Ectodermal cell (in vitro differentiated cells): Measurements from ENCODE around the gene SLC5A3.

Source experiments
- H3K27ac ChIP-seq: 2 replicates; pipeline ENCODE4 v1.7.0; 2013; ENCODE audit warnings: mild to moderate bottlenecking, low read depth, low read length; ENCODE audit not compliant: insufficient read depth, poor library complexity, severe bottlenecking
- H3K27me3 ChIP-seq: 2 replicates; pipeline ENCODE4 v1.7.0; 2013; ENCODE audit warnings: mild to moderate bottlenecking, low read length; ENCODE audit not compliant: insufficient read depth, control insufficient read depth, poor library complexity, severe bottlenecking
- H3K36me3 ChIP-seq: one replicate; pipeline ENCODE4 v1.7.0; 2013; ENCODE audit warnings: low read length; ENCODE audit not compliant: control insufficient read depth, insufficient read depth
- H3K4me1 ChIP-seq: one replicate; pipeline ENCODE4 v1.7.0; 2013; ENCODE audit warnings: low read length; ENCODE audit not compliant: control insufficient read depth, insufficient read depth
- H3K4me3 ChIP-seq: 2 replicates; pipeline ENCODE4 v1.7.0; 2013; ENCODE audit warnings: low read depth, low read length, control low read depth; ENCODE audit not compliant: insufficient read depth
- H3K9me3 ChIP-seq: 2 replicates; pipeline ENCODE4 v1.7.0; 2013; ENCODE audit warnings: mild to moderate bottlenecking, low read length, moderate library complexity; ENCODE audit not compliant: control insufficient read depth
- WGBS, 2 experiments: methylation state at CpG; one replicate each; pipeline ENCODE4 v1.1.7; 2013; ENCODE audit warnings: missing lambda C conversion rate in 2 of 2; 5-methylcytosine and 5-hydroxymethylcytosine counted together

SLC5A3 gene

DNA sequence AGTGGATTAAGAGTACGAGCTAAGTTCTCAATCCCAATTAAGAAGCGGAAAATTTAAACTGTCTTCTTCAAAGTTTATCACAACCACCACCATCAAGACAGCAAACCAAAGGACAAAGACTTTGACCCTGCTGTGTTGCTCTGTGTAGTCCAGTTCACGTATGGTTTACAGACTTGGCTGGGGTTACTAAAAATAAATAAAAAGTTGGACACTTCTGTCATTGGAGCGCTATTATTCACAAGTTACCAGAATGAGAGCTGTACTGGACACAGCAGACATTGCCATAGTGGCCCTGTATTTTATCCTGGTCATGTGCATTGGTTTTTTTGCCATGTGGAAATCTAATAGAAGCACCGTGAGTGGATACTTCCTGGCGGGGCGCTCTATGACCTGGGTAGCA, 21.6 kb downstream of the SLC5A3 start:
- WGBS, 2 experiments: 97 to 98% methylated on average over 7 of the region's 7 CpGs
- Histone ChIP-seq H3K36me3 (peaks cover 12% of the 10 kb centered on the region), H3K27ac (no peak overlapping the region), H3K4me1 (peaks cover 20% of the 10 kb centered on the region), H3K27me3 (no peaks in the 10 kb centered on the region), H3K9me3 (no peaks in the 10 kb centered on the region), H3K4me3 (no peak overlapping the region)

DNA sequence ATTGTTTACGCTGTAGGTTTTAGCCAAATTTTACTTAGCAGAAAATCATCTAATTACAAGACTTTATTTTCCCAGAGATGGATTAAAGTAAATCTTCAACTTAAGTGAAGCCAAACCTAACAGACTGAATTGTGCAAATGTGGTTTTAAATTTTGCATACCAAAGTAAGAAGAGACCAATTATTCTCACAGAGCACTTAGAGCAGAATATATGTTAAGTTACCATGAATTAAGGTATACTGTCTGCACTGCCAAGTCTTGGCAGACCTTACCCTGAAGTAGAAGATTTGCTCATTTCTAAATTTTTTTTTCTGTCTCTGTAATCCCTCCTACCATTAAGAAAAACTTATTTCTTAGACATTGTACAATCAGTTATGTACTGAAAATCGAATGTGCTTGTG, 24.1 kb downstream of the SLC5A3 start:
- peaks cover 39% of the 10 kb centered on the region for H3K4me1 ChIP-seq
- H3K36me3 ChIP-seq: peaks cover 12% of the 10 kb centered on the region
- no peak overlapping the region for H3K27ac ChIP-seq
- H3K9me3 ChIP-seq: no peaks in the 10 kb centered on the region
- WGBS, 2 experiments: 92 to 96% methylated on average over 1 to 2 of the region's 2 CpGs
- no peak overlapping the region for H3K4me3 ChIP-seq
- H3K27me3 ChIP-seq: no peaks in the 10 kb centered on the region

DNA sequence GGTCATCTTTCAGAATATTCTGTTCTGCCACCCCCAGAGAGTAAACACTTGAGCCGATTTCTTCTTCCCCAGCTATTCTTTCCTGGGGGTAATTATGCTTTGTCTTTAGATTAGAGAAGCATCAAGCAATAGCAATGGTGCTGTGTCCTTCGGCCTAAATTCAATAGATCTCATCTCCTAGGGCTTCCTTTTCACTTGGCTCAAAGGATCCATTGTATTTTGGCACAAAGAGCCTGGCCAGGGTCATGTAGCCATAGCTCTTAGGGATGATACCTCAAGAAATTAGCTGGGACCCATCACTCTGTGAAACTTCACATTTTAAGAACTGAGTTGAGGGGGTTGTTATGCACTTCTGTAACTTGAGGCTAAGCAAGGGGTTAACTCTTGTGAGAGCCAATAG, 27.0 kb downstream of the SLC5A3 start:
- 0% methylated on average over 1 to 2 of the region's 2 CpGs for WGBS, 2 experiments

DNA sequence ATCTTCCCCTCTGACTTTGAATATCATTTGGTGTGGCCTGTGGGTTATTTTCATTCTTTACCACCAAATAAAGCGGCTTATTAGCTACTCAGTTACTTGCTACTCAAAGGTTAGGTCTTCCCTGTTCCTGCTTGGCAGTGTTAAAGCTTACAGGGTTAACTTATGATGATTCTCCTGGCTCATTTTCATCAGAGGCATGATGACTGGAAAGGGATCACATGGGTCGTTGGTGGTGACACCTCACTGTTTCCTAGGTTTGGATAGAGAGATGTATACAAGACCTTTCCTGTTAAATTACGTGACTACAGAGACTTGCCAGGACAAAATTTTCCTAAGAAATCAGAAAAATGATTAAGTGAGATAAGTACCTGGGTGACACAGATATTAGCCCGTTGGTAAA, 27.4 kb downstream of the SLC5A3 start:
- peaks cover 43% of the 10 kb centered on the region for H3K4me1 ChIP-seq

More for the DNA sequence above, 27.0 kb downstream of the SLC5A3 start:
- Histone ChIP-seq H3K36me3 (peaks cover 7% of the 10 kb centered on the region), H3K27me3 (no peaks in the 10 kb centered on the region), H3K4me1 (peaks cover 43% of the 10 kb centered on the region), H3K27ac (peak overlapping the region; percentile 52), H3K9me3 (no peaks in the 10 kb centered on the region), H3K4me3 (peak overlapping the region; percentile 1)

DNA sequence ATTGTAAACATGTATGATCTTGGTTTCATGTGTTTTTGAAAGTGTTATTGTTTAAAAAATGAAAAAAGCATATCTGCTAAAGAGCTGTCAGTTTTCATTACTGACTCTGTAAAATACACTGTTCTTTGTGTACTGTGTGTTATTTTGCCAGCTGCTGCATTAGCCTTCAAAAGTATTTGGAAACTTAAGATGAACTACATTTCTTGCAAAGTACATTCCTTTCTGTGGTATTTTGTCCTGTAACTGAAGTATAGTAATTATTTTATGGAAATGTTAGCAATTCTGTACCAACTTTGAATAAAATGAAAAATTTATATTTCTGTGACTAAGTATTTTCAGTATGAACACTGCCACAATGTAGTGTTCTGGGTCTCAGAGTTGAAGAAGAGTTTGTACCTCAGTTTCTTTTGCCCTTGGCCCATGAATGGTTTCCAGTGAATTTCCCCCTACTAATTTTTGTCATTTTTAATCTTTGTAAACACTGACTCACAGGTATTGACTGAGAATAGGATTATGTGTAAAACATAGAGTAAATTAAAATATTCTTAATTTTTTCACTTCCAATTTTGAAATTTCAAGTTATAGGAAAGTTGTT, 32.7 kb downstream of the SLC5A3 start:
- no peaks in the 10 kb centered on the region for H3K36me3 ChIP-seq
- H3K4me1 ChIP-seq: peaks cover 25% of the 10 kb centered on the region
- H3K27ac ChIP-seq: no peak overlapping the region
- H3K4me3 ChIP-seq: no peak overlapping the region
- no peaks in the 10 kb centered on the region for H3K27me3 ChIP-seq
- no peaks in the 10 kb centered on the region for H3K9me3 ChIP-seq

More for the DNA sequence above, 27.4 kb downstream of the SLC5A3 start:
- H3K9me3 ChIP-seq: no peaks in the 10 kb centered on the region
- 72 to 81% methylated on average over 3 to 4 of the region's 4 CpGs for WGBS, 2 experiments
- peaks cover 3% of the 10 kb centered on the region for H3K36me3 ChIP-seq
- peak overlapping the region; percentile 52 for H3K27ac ChIP-seq
- no peaks in the 10 kb centered on the region for H3K27me3 ChIP-seq
- no peak overlapping the region for H3K4me3 ChIP-seq

DNA sequence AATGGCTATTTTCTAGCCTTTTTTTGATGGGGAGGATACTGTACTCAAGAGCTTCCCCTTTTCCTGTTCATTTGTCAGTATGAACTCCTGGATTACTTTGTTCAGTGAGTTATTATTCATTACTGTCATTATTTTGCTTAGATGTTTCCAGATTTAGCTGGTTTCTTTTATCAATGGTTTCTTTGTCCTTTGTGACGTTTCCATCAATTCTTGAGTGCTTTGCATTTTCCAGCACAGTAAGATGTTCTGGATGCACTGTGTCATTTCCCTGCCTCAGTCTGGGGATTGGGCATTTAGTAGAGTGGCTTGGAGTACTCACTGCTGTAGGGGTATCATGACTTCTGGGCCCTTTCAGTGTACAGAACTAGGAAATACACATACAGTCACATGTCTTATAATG, 34.2 kb downstream of the SLC5A3 start:
- Histone ChIP-seq H3K27me3 (no peaks in the 10 kb centered on the region), H3K4me1 (peaks cover 16% of the 10 kb centered on the region), H3K4me3 (no peak overlapping the region), H3K9me3 (no peaks in the 10 kb centered on the region), H3K27ac (no peak overlapping the region), H3K36me3 (no peaks in the 10 kb centered on the region)
- WGBS, 2 experiments: 86 to 91% methylated on average over 1 of the region's 1 CpG

DNA sequence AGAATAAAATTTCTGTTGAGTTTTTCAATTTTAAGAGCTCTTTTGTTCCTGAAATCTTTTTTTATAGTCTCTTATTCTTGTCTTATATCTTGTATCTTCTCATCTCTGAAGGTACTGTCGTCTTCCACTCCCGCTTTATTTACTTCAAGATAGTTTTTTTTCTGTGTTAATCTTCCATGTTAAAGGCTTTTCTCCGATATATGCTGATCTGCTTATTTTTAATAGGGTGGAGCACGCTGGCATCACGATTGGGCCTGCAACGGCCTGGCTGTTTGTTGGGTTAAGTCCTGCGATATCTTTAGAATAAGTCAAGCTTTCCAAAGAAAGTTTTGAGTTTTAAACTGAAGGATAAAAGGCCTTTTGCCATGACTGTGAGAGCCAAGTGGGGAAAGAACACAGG, 35.7 kb downstream of the SLC5A3 start:
- H3K27me3 ChIP-seq: no peaks in the 10 kb centered on the region
- 93 to 98% methylated on average over 6 to 7 of the region's 7 CpGs for WGBS, 2 experiments
- H3K27ac ChIP-seq: peak overlapping the region; percentile 5

DNA sequence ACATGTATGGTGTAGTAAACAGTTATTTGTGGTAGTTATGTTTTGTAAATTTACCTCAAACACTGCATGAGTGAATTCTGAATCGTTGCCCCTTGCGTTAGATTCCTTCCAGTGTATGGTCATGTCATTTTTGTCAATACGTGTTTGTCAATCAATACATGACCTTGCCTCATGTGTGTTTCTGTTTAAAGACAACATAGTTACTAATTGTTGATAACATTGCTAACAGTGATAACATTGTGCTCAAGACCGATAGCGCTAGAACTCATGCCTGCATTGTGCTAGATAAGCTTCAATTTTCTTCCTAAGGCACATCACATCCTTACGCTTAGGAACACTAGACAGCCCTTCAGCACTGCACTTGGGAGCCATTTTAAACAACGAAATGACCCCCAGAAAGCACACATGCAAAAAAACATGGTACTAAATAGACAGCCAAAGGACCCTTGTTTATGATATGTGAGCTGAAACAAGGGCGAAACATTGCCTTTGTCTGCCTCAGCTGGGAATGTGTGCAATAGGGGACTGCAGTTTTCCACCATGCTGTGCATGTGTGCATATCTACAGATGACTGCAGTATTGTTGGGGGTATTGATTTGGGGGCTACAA, 37.3 kb downstream of the SLC5A3 start:
- Histone ChIP-seq H3K9me3 (no peaks in the 10 kb centered on the region), H3K36me3 (no peaks in the 10 kb centered on the region), H3K4me1 (peaks cover 17% of the 10 kb centered on the region), H3K27me3 (no peaks in the 10 kb centered on the region), H3K27ac (no peak overlapping the region), H3K4me3 (no peak overlapping the region)
- 93 to 96% methylated on average over 8 of the region's 8 CpGs for WGBS, 2 experiments

More for the DNA sequence above, 35.7 kb downstream of the SLC5A3 start:
- Histone ChIP-seq H3K4me3 (no peak overlapping the region), H3K4me1 (peaks cover 18% of the 10 kb centered on the region), H3K9me3 (no peaks in the 10 kb centered on the region), H3K36me3 (no peaks in the 10 kb centered on the region)

DNA sequence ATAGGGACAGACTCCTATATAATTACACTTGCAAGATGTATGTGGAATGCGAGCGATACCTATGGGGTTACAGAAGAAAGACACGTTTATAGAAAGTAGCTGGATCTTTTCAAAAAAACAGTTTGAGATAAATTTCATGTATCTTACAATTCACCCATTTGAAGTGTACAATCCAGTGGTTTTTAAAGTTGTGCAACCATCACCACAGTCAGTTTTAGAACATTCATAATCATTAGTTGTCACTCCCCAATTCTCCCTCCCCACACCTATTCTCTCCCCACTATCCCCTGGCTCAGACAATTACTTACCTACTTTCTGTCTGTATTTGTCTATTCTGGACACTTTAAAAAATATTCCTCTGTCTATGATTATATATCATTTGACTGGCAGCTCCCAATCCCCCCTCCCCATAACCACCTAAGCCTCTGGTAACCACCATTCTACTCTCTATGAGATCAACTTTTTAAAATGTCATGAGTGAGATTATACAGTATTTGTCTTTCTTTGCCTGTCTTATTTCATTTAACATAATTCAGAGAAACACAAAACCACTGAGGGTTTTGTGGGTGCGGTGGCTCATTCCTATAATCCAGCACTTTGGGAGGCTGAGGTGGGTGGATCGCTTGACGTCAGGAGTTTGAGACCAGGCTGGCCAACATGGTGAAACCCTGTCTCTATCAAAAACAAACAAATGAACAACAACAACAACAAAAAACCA, 39.1 kb downstream of the SLC5A3 start:
- Histone ChIP-seq H3K27ac (no peak overlapping the region), H3K27me3 (no peaks in the 10 kb centered on the region), H3K4me1 (peaks cover 17% of the 10 kb centered on the region), H3K36me3 (peaks cover 4% of the 10 kb centered on the region), H3K9me3 (no peaks in the 10 kb centered on the region), H3K4me3 (no peak overlapping the region)
- 91 to 98% methylated on average over 6 of the region's 6 CpGs for WGBS, 2 experiments

DNA sequence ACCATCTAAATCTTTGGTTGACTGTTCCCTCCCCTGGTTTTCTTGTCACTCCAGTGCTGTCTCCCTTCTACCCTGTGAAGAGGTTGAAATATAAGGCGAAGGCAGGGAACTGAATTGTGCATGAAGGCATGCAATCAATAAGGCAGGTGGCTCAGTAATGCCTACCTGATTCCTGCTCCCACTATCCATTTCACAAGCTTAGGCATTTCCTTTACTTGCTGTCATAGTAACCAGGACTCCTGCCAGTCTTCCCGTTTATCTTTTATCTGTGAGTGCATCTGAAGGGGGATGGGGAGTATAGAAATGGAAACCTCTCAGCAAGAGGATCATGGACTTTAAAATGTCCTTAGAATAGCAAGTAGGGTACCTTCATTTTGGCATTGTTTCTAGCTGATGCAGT, 40.5 kb downstream of the SLC5A3 start:
- Histone ChIP-seq H3K36me3 (peaks cover 4% of the 10 kb centered on the region), H3K4me1 (peaks cover 17% of the 10 kb centered on the region), H3K27me3 (no peaks in the 10 kb centered on the region), H3K4me3 (no peak overlapping the region), H3K27ac (no peak overlapping the region), H3K9me3 (no peaks in the 10 kb centered on the region)
- WGBS, 2 experiments: 42 to 47% methylated on average over 2 of the region's 2 CpGs
